Activated gamma-delta T cell treated with anti-CD3 and anti-CD28 coated beads, Interleukin-2, amount 50 U/mL, for 16 hours (primary cell): ENCODE measurements around the gene DNAH7.

Source experiments
- DNase-seq: peaks from one replicate; pipeline ENCODE4 v3.0.0-alpha.2; 2020; ENCODE audit warnings: low read depth

DNAH7 gene

GRCh38 chr2:195861821-195862220, 206.8 kb downstream of the DNAH7 start:
- no peak for DNase-seq

- DNase-seq: no peak
Observed at GRCh38 chr2:195859513-195859912, 209.1 kb downstream of the DNAH7 start.

GRCh38 chr2:195857132-195857531, 211.5 kb downstream of the DNAH7 start:
- DNase-seq: no peak

- no peak for DNase-seq
Observed at GRCh38 chr2:195850764-195851163, 217.9 kb downstream of the DNAH7 start.

- no peak for DNase-seq
Observed at GRCh38 chr2:195848119-195848899, 220.3 kb downstream of the DNAH7 start.

GRCh38 chr2:195842932-195843331, 225.7 kb downstream of the DNAH7 start:
- no peak for DNase-seq

- DNase-seq: no peak
Observed at GRCh38 chr2:195838002-195838401, 230.6 kb downstream of the DNAH7 start.

- no peak for DNase-seq
Observed at GRCh38 chr2:195836002-195836401, 232.6 kb downstream of the DNAH7 start.

GRCh38 chr2:195834836-195835235, 233.8 kb downstream of the DNAH7 start:
- no peak for DNase-seq

GRCh38 chr2:195830968-195831950, 237.4 kb downstream of the DNAH7 start:
- no peak for DNase-seq

GRCh38 chr2:195824478-195824877, 244.2 kb downstream of the DNAH7 start:
- no peak for DNase-seq

- DNase-seq: no peak
Observed at GRCh38 chr2:195823206-195823605, 245.4 kb downstream of the DNAH7 start.

- DNase-seq: no peak
Observed at GRCh38 chr2:195821566-195821932, 247.1 kb downstream of the DNAH7 start.

- no peak for DNase-seq
Observed at GRCh38 chr2:195820867-195821565, 247.6 kb downstream of the DNAH7 start.

GRCh38 chr2:195820373-195820772, 248.3 kb downstream of the DNAH7 start:
- DNase-seq: no peak

- no peak for DNase-seq
Observed at GRCh38 chr2:195819276-195819675, 249.4 kb downstream of the DNAH7 start.

- no peak for DNase-seq
Observed at GRCh38 chr2:195818526-195818925, 250.1 kb downstream of the DNAH7 start.

- no peak for DNase-seq
Observed at GRCh38 chr2:195818106-195818505, 250.5 kb downstream of the DNAH7 start.

GRCh38 chr2:195815083-195815482, 253.6 kb downstream of the DNAH7 start:
- DNase-seq: no peak

GRCh38 chr2:195813421-195813820, 255.2 kb downstream of the DNAH7 start:
- no peak for DNase-seq

GRCh38 chr2:195810340-195811098, 258.1 kb downstream of the DNAH7 start:
- DNase-seq: no peak

- no peak for DNase-seq
Observed at GRCh38 chr2:195808189-195808588, 260.4 kb downstream of the DNAH7 start.
